Measurements from ENCODE around the gene CTCFL. TPM values are rescaled to one million over a fixed set of nuclear protein-coding genes. Genes with fewer than 3 reads are reported as not detected.

CTCFL gene
- total and polyA plus RNA-seq, 2 donors (not counting 3 experiments of a cell fraction or from before 2014, with no cell fraction given) = not detected

- H3K27me3 ChIP-seq (ENCODE audit: control insufficient read depth in 2 of 2, insufficient read depth in 2 of 2, low read length in 2 of 2) = no peaks in the 10 kb centered on the region
- no peaks in the 10 kb centered on the region for H3K36me3 ChIP-seq (ENCODE audit: control insufficient read depth in 2 of 2, extremely low read depth in 1 of 2, insufficient read depth in 2 of 2, low read length in 2 of 2)
- TF ChIP-seq POLR2A (IDR thresholded peaks at IDR 0.05; ENCODE audit: low read depth, low read length) (no peak), MYC (IDR thresholded peaks at IDR 0.05; ENCODE audit: low read depth, low read length) (no peak), CTCF (IDR thresholded peaks at IDR 0.05; ENCODE audit: extremely low read depth in 1 of 2, insufficient read depth in 1 of 2, low read depth in 1 of 2, low read length in 2 of 2) (no peak)
- POLR2A ChIA-PET = no interaction called here
- H3K4me2 ChIP-seq (ENCODE audit: insufficient read depth, low read length) = no peak overlapping the region
- CTCF ChIA-PET = interaction anchor here (1.4 kb wide), 1 partner anchor 11 kb away, joined by 3 read pairs; no protein-coding TSS in a partner anchor
- H3K4me3 ChIP-seq (replicated peaks in 1 of 3; ENCODE audit: insufficient read depth in 1 of 3, low read depth in 1 of 3, low read length in 3 of 3) = no peak overlapping the region
- no peaks in the 10 kb centered on the region for H3K4me1 ChIP-seq (ENCODE audit: control insufficient read depth, extremely low read depth, insufficient read depth, low read length)
- intact Hi-C loops (cut with micrococcal nuclease) (no loop called here), dilution Hi-C loops (cut with MboI; ENCODE audit: extremely low pct_ligation_motif_present, low sequenced_read_pairs) (no loop called here)
- no peaks in the 10 kb centered on the region for H4K20me1 ChIP-seq (replicated peaks; ENCODE audit: control insufficient read depth, extremely low read depth, insufficient read depth, low read length)
- no peak overlapping the region for H3K9ac ChIP-seq (replicated peaks; ENCODE audit: extremely low read depth, insufficient read depth, low read length)
- H2AFZ ChIP-seq (ENCODE audit: low read depth, low read length) = no peak overlapping the region
- FAIRE-seq (no peak), DNase-seq (ENCODE audit: low read depth, low spot score) (no peak)
- no peak overlapping the region for H3K27ac ChIP-seq (ENCODE audit: insufficient read depth, low read depth, low read length)
- no peaks in the 10 kb centered on the region for H3K79me2 ChIP-seq (ENCODE audit: control insufficient read depth, insufficient read depth, low read length)
- no peaks in the 10 kb centered on the region for H3K9me1 ChIP-seq (replicated peaks; ENCODE audit: control insufficient read depth, extremely low read depth, insufficient read depth, low read length)
- BruUV-seq (replicated peaks) = no TSS peak
- no peaks in the 10 kb centered on the region for H3K9me3 ChIP-seq (replicated peaks; ENCODE audit: control insufficient read depth, insufficient read depth, low read length)
Measured at GRCh38 chr20:57571782-57572416, 47.0 kb upstream of the CTCFL start.

- dilution Hi-C loops (cut with MboI; ENCODE audit: extremely low pct_ligation_motif_present, low sequenced_read_pairs) (no loop called here), intact Hi-C loops (cut with micrococcal nuclease) (no loop called here)
- Histone ChIP-seq H3K79me2 (ENCODE audit: control insufficient read depth, insufficient read depth, low read length) (no peaks in the 10 kb centered on the region), H3K27ac (ENCODE audit: insufficient read depth, low read depth, low read length) (no peak overlapping the region), H3K4me3 (replicated peaks in 1 of 3; ENCODE audit: insufficient read depth in 1 of 3, low read depth in 1 of 3, low read length in 3 of 3) (no peak overlapping the region), H3K4me2 (ENCODE audit: insufficient read depth, low read length) (no peak overlapping the region), H3K9me3 (replicated peaks; ENCODE audit: control insufficient read depth, insufficient read depth, low read length) (no peaks in the 10 kb centered on the region), H3K27me3 (ENCODE audit: control insufficient read depth in 2 of 2, insufficient read depth in 2 of 2, low read length in 2 of 2) (no peaks in the 10 kb centered on the region), H2AFZ (ENCODE audit: low read depth, low read length) (no peak overlapping the region), H3K4me1 (ENCODE audit: control insufficient read depth, extremely low read depth, insufficient read depth, low read length) (no peaks in the 10 kb centered on the region), H3K9me1 (replicated peaks; ENCODE audit: control insufficient read depth, extremely low read depth, insufficient read depth, low read length) (no peaks in the 10 kb centered on the region), H4K20me1 (replicated peaks; ENCODE audit: control insufficient read depth, extremely low read depth, insufficient read depth, low read length) (no peaks in the 10 kb centered on the region), H3K9ac (replicated peaks; ENCODE audit: extremely low read depth, insufficient read depth, low read length) (no peak overlapping the region), H3K36me3 (ENCODE audit: control insufficient read depth in 2 of 2, extremely low read depth in 1 of 2, insufficient read depth in 2 of 2, low read length in 2 of 2) (no peaks in the 10 kb centered on the region)
- TF ChIP-seq POLR2A (IDR thresholded peaks at IDR 0.05; ENCODE audit: low read depth, low read length) (no peak), MYC (IDR thresholded peaks at IDR 0.05; ENCODE audit: low read depth, low read length) (no peak), GATA2 (IDR thresholded peaks at IDR 0.05; ENCODE audit: insufficient read depth, insufficient read length, low read depth, low read length) (no peak), POLR2AphosphoS5 (IDR thresholded peaks at IDR 0.05; ENCODE audit: insufficient read depth, low read depth, low read length) (no peak), FOS (IDR thresholded peaks at IDR 0.05; ENCODE audit: borderline replicate concordance, insufficient read depth, low read length) (no peak), CTCF (IDR thresholded peaks at IDR 0.05; ENCODE audit: extremely low read depth in 1 of 2, insufficient read depth in 1 of 2, low read depth in 1 of 2, low read length in 2 of 2) (no peak), JUN (IDR thresholded peaks at IDR 0.05; ENCODE audit: borderline replicate concordance, insufficient read depth, insufficient read length, low read depth) (no peak), EZH2 (IDR thresholded peaks at IDR 0.05; ENCODE audit: borderline replicate concordance, low read depth, low read length, severe bottlenecking) (no peak)
- CTCF ChIA-PET = no interaction called here
- FAIRE-seq (no peak), DNase-seq (ENCODE audit: low read depth, low spot score) (no peak)
- no TSS peak for BruUV-seq (replicated peaks)
- POLR2A ChIA-PET = no interaction called here
Measured at GRCh38 chr20:57570920-57571319, 46.0 kb upstream of the CTCFL start.

All from endothelial cell of umbilical vein (primary cell).